Measurements from ENCODE around the gene SPO11.

GRCh38 chr20:57313951-57314350, 15.7 kb upstream of the SPO11 start:
- TF ChIP-seq TARDBP (IDR thresholded peaks at IDR 0.05) (no peak), BHLHE40 (IDR thresholded peaks at IDR 0.05; ENCODE audit: borderline replicate concordance) (no peak), CTBP1 (IDR thresholded peaks at IDR 0.05; ENCODE audit: borderline replicate concordance) (no peak), FOXK2 (IDR thresholded peaks at IDR 0.05) (no peak), FOXA1 (IDR thresholded peaks at IDR 0.05) (no peak)

Measured in HEK293T (cell line).